ENCODE results near the gene ANXA10.
"Not testable (repeated sequence)": the region's sequence is repeated elsewhere in the genome, so short reads cannot be mapped to it uniquely, and the experiment has no call there.

DNA sequence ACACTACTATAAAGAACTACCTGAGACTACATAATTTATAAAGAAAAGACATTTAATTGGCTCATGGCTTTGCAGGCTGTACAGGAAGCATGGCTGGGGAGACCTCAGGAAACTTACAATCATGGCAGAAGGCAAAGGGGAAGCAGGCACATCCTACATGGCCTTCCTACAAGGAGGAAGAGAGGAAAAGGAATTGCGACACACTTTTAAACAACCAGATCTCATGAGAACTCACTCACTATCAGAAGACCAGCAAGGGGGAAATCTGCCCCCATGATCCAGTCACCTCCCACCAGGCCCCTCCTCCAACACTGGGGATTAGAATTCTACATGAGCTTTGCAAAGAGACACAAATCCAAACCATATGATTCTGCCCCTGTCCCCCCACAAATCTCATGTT lies 43.5 kb downstream of the ANXA10 start:
- not testable (repeated sequence) for TF ChIP-seq EZH2phosphoT487 (IDR thresholded peaks at IDR 0.05; ENCODE audit: borderline replicate concordance, low read depth, low read length)
- TF ChIP-seq, protein P1, sequence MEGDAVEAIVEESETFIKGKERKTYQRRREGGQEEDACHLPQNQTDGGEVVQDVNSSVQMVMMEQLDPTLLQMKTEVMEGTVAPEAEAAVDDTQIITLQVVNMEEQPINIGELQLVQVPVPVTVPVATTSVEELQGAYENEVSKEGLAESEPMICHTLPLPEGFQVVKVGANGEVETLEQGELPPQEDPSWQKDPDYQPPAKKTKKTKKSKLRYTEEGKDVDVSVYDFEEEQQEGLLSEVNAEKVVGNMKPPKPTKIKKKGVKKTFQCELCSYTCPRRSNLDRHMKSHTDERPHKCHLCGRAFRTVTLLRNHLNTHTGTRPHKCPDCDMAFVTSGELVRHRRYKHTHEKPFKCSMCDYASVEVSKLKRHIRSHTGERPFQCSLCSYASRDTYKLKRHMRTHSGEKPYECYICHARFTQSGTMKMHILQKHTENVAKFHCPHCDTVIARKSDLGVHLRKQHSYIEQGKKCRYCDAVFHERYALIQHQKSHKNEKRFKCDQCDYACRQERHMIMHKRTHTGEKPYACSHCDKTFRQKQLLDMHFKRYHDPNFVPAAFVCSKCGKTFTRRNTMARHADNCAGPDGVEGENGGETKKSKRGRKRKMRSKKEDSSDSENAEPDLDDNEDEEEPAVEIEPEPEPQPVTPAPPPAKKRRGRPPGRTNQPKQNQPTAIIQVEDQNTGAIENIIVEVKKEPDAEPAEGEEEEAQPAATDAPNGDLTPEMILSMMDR (conservative IDR thresholded peaks at IDR 0.05; ENCODE audit: low read length) = not testable (repeated sequence)

Measured in OCI-LY7 (cell line).